Chondrocyte (in vitro differentiated cells): ENCODE measurements around the gene GAS2L1. TPM values are rescaled to one million over a fixed set of nuclear protein-coding genes. Genes with fewer than 3 reads are reported as not detected.

Source experiments
- DNase-seq: peaks from one replicate; pipeline ENCODE4 v3.0.0; 2021; ENCODE audit warnings: mixed read lengths, low spot score
- H3K27ac Mint-ChIP-seq: one replicate; pipeline ENCODE4 v1.8.0; 2021; ENCODE audit warnings: mild to moderate bottlenecking, moderate library complexity, mixed read lengths; ENCODE audit not compliant: unreplicated experiment
- H3K27me3 Mint-ChIP-seq: 2 replicates; pipeline ENCODE4 v1.8.0; 2021; ENCODE audit warnings: low read depth, mixed read lengths
- H3K36me3 Mint-ChIP-seq: 2 replicates; pipeline ENCODE4 v1.8.0; 2021; ENCODE audit warnings: low read depth, mixed read lengths
- H3K4me1 Mint-ChIP-seq: 2 replicates; pipeline ENCODE4 v1.8.0; 2021; ENCODE audit warnings: low read depth, mild to moderate bottlenecking, mixed read lengths
- H3K4me3 Mint-ChIP-seq: one replicate; pipeline ENCODE4 v1.8.0; 2021; ENCODE audit warnings: mild to moderate bottlenecking, moderate library complexity, mixed read lengths; ENCODE audit not compliant: unreplicated experiment
- H3K9me3 Mint-ChIP-seq: 2 replicates; pipeline ENCODE4 v1.8.0; 2021; ENCODE audit warnings: low read depth, mixed read lengths
- total RNA-seq: library from RNA; stranded (reverse); gene quantifications from 3 replicates; pipeline ENCODE4 v1.2.1, GENCODE V29; 2021
- TF ChIP-seq, protein P1 (sequence below): fragments of 200-600 bp; sonication (generic); IDR thresholded peaks from 2 replicates; pipeline ENCODE4 v1.5.0; 2021; ENCODE audit warnings: antibody characterized with exemption, mild to moderate bottlenecking, moderate library complexity

GAS2L1 gene
- total RNA-seq, 1 donor from 2014 or later, result 34.5 TPM

DNA sequence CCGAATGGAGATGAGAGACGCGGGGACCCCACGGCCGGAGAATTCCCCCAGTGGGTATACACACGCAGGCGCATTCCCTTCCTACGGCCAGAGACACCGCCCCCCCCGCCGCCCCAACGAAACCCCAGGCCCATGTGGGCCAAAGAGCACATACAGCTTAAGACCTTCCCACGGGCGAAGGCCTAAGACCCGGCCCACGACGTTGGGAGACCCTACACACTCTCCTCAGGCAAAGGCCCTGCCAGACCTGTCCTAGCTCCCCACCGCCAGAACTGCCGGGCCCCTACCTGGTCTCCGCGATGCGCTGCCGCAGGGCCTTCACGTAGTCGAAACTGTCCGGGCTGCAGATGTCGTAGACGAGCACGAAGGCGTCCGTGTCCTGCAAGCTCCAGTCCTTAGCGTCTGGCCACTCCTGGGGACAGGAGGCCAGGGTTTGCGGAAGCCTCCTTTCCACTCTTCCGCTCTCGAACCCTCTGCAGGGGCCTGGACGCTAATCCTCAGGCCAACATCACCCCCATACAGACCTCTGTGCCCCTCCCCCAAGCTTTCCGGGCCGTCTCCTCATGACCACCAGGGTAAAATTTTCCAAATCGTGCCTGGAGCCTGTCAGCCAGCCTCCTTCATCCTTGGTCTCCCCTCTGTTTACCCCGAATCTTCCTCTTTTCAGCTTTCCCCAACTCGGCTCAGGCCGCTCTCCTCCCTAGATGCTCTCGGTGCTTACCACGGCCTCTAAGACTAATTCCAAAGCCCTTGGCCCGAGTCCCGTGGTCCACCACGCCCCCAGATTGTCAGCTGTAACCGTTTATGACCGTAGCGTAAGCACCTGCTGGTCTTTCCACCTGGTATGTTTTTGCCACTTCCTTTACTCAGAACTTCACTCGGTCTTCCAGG is 7.4 kb downstream of the GAS2L1 start:
- H3K4me3 Mint-ChIP-seq, result peak overlapping the region; percentile 49
- H3K4me1 Mint-ChIP-seq, result peaks cover 33% of the 10 kb centered on the region
- peaks cover 14% of the 10 kb centered on the region for H3K27me3 Mint-ChIP-seq
- peaks cover 13% of the 10 kb centered on the region for H3K36me3 Mint-ChIP-seq
- TF ChIP-seq, protein P1, sequence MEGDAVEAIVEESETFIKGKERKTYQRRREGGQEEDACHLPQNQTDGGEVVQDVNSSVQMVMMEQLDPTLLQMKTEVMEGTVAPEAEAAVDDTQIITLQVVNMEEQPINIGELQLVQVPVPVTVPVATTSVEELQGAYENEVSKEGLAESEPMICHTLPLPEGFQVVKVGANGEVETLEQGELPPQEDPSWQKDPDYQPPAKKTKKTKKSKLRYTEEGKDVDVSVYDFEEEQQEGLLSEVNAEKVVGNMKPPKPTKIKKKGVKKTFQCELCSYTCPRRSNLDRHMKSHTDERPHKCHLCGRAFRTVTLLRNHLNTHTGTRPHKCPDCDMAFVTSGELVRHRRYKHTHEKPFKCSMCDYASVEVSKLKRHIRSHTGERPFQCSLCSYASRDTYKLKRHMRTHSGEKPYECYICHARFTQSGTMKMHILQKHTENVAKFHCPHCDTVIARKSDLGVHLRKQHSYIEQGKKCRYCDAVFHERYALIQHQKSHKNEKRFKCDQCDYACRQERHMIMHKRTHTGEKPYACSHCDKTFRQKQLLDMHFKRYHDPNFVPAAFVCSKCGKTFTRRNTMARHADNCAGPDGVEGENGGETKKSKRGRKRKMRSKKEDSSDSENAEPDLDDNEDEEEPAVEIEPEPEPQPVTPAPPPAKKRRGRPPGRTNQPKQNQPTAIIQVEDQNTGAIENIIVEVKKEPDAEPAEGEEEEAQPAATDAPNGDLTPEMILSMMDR, result no peak
- no peak overlapping the region for H3K27ac Mint-ChIP-seq
- no peaks in the 10 kb centered on the region for H3K9me3 Mint-ChIP-seq
- peak; percentile 92 for DNase-seq

- TF ChIP-seq, protein P1, result no peak
- no peak overlapping the region for H3K27ac Mint-ChIP-seq
- peaks cover 13% of the 10 kb centered on the region for H3K36me3 Mint-ChIP-seq
Measured at GRCh38 chr22:29314537-29315285, 8.3 kb downstream of the GAS2L1 start.

DNA sequence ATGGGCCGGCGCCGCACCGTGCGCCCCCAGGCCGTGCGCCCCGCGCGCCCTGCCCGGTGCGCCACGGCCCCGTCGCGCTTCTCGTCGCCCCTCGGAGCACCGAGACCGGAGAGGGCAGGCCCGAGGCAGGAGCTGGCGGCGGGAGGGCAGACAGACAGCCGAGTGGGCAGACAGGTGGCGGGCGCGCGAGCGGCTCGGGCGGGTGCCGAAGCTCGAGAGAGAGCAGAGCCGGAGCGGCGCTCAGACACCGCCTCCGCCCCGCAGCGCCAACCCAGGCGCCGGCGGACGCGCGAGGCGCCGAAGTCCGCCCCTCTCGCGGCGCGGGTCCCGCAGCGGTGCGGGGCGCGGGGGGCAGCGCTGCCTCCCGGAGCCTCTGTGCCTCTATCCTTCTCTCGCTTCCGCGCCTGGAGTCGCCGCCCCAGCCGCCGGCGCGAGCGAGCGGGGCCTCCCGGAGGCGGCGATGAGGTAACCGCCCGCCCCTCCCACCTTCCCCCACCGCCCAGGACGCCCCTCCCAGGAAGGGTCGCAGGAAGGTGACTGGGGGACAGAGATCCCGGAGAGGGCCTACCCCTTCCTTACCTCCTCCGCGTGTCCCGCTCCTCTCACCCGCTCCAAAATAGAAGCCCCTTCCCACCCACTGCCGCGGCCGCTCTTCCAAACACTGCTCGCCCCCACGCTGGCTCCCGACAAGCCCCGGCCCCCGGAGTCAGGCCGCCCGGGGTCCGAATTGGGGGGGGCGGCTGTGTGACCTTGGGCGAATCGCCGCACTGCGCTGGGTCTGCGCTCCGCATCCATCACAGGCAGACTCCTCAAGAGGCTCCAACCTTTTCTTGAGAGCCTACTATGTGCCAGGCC is 9.1 kb downstream of the GAS2L1 start, which contains the start of gene RASL10A:
TSS of gene RASL10A (minus strand) at position 412 of the 855 bp plus-strand sequence. CDS start 451 bp downstream, outside the sequence.
- Mint-ChIP-seq H3K4me3 (peak within 1 kb of the TSS; percentile 49), H3K27ac (no peak within 1 kb of the TSS), H3K4me1 (peaks cover 22% of the 10 kb centered on the region), H3K27me3 (peaks cover 14% of the 10 kb centered on the region), H3K36me3 (peaks cover 13% of the 10 kb centered on the region), H3K9me3 (no peaks in the 10 kb centered on the region)
- DNase-seq, result peak; percentile 85
- TF ChIP-seq, protein P1, result no peak

More at GRCh38 chr22:29314537-29315285, 8.3 kb downstream of the GAS2L1 start:
- peak overlapping the region; percentile 49 for H3K4me3 Mint-ChIP-seq
- peaks cover 14% of the 10 kb centered on the region for H3K27me3 Mint-ChIP-seq
- DNase-seq, result peak; percentile 89
- peaks cover 24% of the 10 kb centered on the region for H3K4me1 Mint-ChIP-seq
- H3K9me3 Mint-ChIP-seq, result no peaks in the 10 kb centered on the region

- peak overlapping the region; percentile 33 for H3K4me3 Mint-ChIP-seq
- H3K27ac Mint-ChIP-seq, result no peak overlapping the region
Measured at GRCh38 chr22:29316141-29316828, 9.8 kb downstream of the GAS2L1 start.

More at GRCh38 chr22:29316141-29316828, 9.8 kb downstream of the GAS2L1 start:
- H3K9me3 Mint-ChIP-seq, result no peaks in the 10 kb centered on the region
- no peak for DNase-seq
- TF ChIP-seq, protein P1, result no peak
- peaks cover 14% of the 10 kb centered on the region for H3K27me3 Mint-ChIP-seq
- H3K4me1 Mint-ChIP-seq, result peaks cover 14% of the 10 kb centered on the region
- peaks cover 11% of the 10 kb centered on the region for H3K36me3 Mint-ChIP-seq
